ENCODE results near the gene SP8. TPM values are rescaled to one million over a fixed set of nuclear protein-coding genes. Genes with fewer than 3 reads are reported as not detected.
"Not testable (repeated sequence)": the region's sequence is repeated elsewhere in the genome, so short reads cannot be mapped to it uniquely, and the experiment has no call there.

Gene SP8
- total RNA-seq (2014; rRNA removed; shearing (Covaris generic)), result 0.71 TPM in 1 of 2 replicates, not detected in the other

GRCh38 chr7:20786779-20787659, at the start of gene SP8:
SP8 (minus strand) TSS chr7:20786886; CDS start chr7:20786798, 88 bp downstream.
- DNase-seq (ENCODE audit: low spot score), result no peak

GRCh38 chr7:20836424-20836823, 49.7 kb upstream of the SP8 start:
- DNase-seq (ENCODE audit: low spot score), result not testable (repeated sequence)

- no peak for DNase-seq (ENCODE audit: low spot score)
Measured at GRCh38 chr7:20835111-20835750, 48.5 kb upstream of the SP8 start.

- no peak for DNase-seq (ENCODE audit: low spot score)
Measured at GRCh38 chr7:20834656-20835055, 48.0 kb upstream of the SP8 start.

- DNase-seq (ENCODE audit: low spot score), result no peak
Measured at GRCh38 chr7:20831956-20832355, 45.3 kb upstream of the SP8 start.

- DNase-seq (ENCODE audit: low spot score), result no peak
Measured at GRCh38 chr7:20831451-20831850, 44.8 kb upstream of the SP8 start.

GRCh38 chr7:20828947-20829346, 42.3 kb upstream of the SP8 start:
- no peak for DNase-seq (ENCODE audit: low spot score)

GRCh38 chr7:20827172-20827571, 40.5 kb upstream of the SP8 start:
- DNase-seq (ENCODE audit: low spot score), result no peak

GRCh38 chr7:20826243-20826642, 39.6 kb upstream of the SP8 start:
- DNase-seq (ENCODE audit: low spot score), result no peak

- no peak for DNase-seq (ENCODE audit: low spot score)
Measured at GRCh38 chr7:20825555-20825954, 38.9 kb upstream of the SP8 start.

- DNase-seq (ENCODE audit: low spot score), result not testable (repeated sequence)
Measured at GRCh38 chr7:20821390-20821789, 34.7 kb upstream of the SP8 start.

- no peak for DNase-seq (ENCODE audit: low spot score)
Measured at GRCh38 chr7:20816372-20816959, 29.8 kb upstream of the SP8 start.

GRCh38 chr7:20804345-20804744, 17.7 kb upstream of the SP8 start:
- DNase-seq (ENCODE audit: low spot score), result no peak

GRCh38 chr7:20799566-20800366, 13.1 kb upstream of the SP8 start:
- DNase-seq (ENCODE audit: low spot score), result no peak

GRCh38 chr7:20798694-20799121, 12.0 kb upstream of the SP8 start:
- DNase-seq (ENCODE audit: low spot score), result no peak

GRCh38 chr7:20798081-20798693, 11.5 kb upstream of the SP8 start:
- peak; percentile 71 for DNase-seq (ENCODE audit: low spot score)

GRCh38 chr7:20797462-20798080, 10.9 kb upstream of the SP8 start:
- peak; percentile 78 for DNase-seq (ENCODE audit: low spot score)

- no peak for DNase-seq (ENCODE audit: low spot score)
Measured at GRCh38 chr7:20797042-20797461, 10.4 kb upstream of the SP8 start.

- DNase-seq (ENCODE audit: low spot score), result no peak
Measured at GRCh38 chr7:20796500-20796899, 9.8 kb upstream of the SP8 start.

- DNase-seq (ENCODE audit: low spot score), result no peak
Measured at GRCh38 chr7:20795881-20796280, 9.2 kb upstream of the SP8 start.

GRCh38 chr7:20795361-20795760, 8.7 kb upstream of the SP8 start:
- no peak for DNase-seq (ENCODE audit: low spot score)

Measured in A172 (cell line).